Iris pigment epithelial cell (primary cell): ENCODE measurements around the gene OR6P1.

Experiments
- DNase-seq: peaks from one replicate; pipeline ENCODE4 v3.0.0-alpha.2; 2011; ENCODE audit warnings: low read depth

The OR6P1 gene

GRCh38 chr1:158516966-158517365 lies 53.4 kb downstream of the OR6P1 start:
- DNase-seq: no peak
